ENCODE results near the gene EGLN3. TPM values are rescaled to one million over a fixed set of nuclear protein-coding genes. Genes with fewer than 3 reads are reported as not detected.
"Not testable (repeated sequence)": the region's sequence is repeated elsewhere in the genome, so short reads cannot be mapped to it uniquely, and the experiment has no call there.

EGLN3 gene
- polyA plus RNA-seq, 3 donors = 18.2 to 19.3 (median 18.7) TPM

- DNase-seq (ENCODE audit: extremely low read depth in 1 of 11, low read depth in 9 of 11, low spot score in 4 of 11) = no peak
Observed at GRCh38 chr14:33968722-33969121, 17.8 kb upstream of the EGLN3 start.

DNA sequence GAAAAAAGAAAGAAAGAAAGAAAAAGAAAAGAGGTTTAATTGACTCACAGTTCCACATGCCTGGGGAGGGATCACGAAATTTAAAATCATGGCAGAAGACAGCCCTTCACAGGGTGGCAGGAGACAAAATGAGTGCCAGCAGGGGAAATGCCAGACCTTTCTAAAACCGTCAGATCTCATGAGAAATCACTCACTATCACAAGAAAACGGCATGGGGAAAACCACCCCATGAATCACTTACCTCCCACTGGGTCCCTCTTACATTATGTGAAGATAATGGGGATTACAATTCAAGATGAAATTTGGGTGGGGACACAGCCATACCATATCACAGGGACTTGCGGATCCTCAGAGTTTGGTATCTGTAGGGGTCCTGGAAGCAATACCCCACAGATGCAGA lies 16.3 kb upstream of the EGLN3 start:
- DNase-seq (ENCODE audit: extremely low read depth in 1 of 11, low read depth in 9 of 11, low spot score in 4 of 11) = no peak

DNA sequence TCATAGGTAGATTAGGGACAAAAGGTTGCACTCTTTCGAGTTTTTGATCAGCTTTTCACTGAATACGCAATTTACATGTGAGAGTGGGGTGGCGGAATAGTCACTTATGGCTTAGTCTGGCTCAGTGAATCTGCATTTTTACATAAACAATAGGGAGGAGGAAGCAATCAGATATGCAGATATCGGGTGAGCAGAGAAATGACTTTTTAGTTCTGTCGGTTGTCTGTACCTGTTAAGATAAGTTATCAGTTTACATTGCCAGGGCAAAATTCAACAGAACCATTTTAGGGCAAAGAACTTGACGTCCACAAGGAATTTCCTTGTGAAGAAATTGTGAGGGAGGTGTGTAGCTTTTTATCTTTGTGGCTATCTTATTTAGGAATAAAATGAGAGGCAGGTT lies 15.4 kb upstream of the EGLN3 start:
- no peak for DNase-seq (ENCODE audit: extremely low read depth in 1 of 11, low read depth in 9 of 11, low spot score in 4 of 11)

GRCh38 chr14:33964599-33965317 lies 13.9 kb upstream of the EGLN3 start:
- no peak for DNase-seq (ENCODE audit: extremely low read depth in 1 of 11, low read depth in 9 of 11, low spot score in 4 of 11)

- DNase-seq (ENCODE audit: extremely low read depth in 1 of 11, low read depth in 9 of 11, low spot score in 4 of 11) = no peak
Observed at GRCh38 chr14:33963892-33964291, 13.0 kb upstream of the EGLN3 start.

DNA sequence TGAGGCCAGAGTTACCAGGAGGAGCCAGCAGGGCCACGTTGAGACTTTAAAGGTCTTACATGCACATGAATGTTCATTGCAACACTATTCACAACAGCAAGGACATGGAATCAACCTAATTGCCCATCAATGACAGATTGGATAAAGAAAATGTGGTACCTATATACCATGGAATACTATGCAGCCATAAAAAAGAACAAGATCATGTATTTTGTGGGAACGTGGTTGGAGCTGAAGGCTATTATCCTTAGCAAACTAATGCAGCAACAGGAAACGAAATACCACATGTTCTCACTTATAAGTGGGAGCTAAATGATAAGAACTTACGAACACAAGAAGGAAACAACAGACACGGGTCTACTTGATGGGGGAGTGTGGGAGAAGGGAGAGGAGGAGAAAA lies 11.6 kb upstream of the EGLN3 start:
- not testable (repeated sequence) for DNase-seq (ENCODE audit: extremely low read depth in 1 of 11, low read depth in 9 of 11, low spot score in 4 of 11)

GRCh38 chr14:33962016-33962415 lies 11.1 kb upstream of the EGLN3 start:
- no peak for DNase-seq (ENCODE audit: extremely low read depth in 1 of 11, low read depth in 9 of 11, low spot score in 4 of 11)

DNA sequence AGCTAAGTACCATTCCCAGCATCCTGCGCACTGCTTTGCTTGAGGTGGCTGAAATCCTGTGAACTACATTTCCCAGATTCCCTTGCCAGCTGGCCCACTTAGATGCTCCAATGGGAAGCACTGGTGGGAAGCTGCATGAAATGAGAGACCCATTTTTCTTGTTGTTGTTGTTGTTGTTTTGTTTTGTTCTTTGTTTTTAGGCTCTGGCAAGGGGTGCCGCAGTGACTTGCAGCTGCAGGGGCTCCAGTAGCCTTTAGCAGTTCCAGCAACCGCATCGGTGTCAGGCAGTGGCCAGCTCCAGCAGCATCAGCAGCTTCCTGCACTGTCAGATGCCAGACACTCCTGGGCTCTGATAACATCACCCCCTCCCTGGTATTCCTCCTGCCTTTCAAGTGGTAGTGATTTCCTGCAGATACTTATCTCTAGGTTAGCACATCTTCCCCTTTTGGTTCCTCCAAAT lies 8.8 kb upstream of the EGLN3 start:
- DNase-seq (ENCODE audit: extremely low read depth in 1 of 11, low read depth in 9 of 11, low spot score in 4 of 11) = no peak

DNA sequence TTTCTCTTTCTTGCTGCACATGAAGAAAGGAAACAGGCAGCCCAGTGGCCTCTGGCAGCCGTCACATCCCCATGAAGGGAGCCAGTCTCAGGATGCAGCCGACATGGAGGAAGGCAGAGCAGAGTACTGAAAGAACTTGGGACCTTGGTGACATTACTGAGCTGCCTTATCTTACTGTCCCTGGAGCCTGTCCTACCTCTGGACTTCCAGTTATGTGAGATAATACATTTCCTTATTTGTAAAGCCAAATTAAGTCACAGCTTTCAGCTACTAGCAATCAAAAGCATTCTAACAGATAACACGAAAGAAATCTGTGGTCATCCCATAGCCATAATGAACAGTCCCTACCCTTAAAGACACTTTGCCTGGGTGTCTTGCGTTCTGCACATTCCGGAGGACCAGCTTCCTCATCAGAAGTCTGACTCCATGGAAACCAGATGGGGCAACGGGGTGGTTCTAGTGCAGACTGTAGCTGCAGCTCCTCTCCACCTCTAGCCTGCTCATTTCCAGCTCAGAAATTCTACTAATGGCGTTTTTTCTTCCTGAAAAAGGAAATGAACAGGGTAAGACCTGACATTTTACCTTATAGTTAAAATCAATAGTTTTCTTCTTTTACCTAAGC lies 7.8 kb upstream of the EGLN3 start:
- no peak for DNase-seq (ENCODE audit: extremely low read depth in 1 of 11, low read depth in 9 of 11, low spot score in 4 of 11)

DNA sequence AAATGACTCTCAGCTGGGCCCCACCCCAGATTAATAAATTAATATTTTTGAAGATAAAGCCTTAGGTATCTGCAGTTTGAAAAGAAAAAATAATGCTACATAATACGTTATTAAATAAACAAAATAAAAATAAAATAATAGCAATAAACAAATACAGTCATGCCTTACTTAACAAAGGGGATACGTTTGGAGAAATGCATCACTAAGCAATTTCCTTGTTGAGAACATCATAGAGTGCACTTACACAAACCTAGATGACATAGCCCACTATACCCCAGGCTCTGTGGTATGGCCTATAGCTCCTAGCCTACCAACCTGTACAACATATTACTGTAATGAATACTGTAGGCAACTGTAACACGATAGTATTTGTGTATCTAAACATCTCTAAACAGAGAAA lies 7.1 kb upstream of the EGLN3 start:
- no peak for DNase-seq (ENCODE audit: extremely low read depth in 1 of 11, low read depth in 9 of 11, low spot score in 4 of 11)

GRCh38 chr14:33957299-33957698 lies 6.4 kb upstream of the EGLN3 start:
- no peak for DNase-seq (ENCODE audit: extremely low read depth in 1 of 11, low read depth in 9 of 11, low spot score in 4 of 11)

DNA sequence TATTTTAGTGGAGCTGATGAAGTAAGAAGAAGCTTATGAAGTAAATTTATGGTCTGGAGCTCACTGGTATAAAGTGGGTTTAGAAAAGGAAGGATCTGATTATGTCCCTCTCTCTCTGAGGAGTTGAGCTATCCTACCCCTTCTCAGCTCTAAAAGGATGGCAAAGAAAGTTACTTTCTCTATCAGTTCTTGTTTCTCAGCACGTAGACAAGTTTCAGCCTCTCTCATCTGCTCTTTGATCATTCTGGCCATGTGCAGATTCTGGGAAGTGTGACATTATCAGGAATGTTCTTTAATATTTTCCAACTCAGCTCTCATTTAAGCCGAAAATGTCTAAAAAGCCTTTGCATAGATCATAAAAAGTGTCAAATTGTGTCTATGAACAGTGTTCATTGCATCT lies 5.8 kb upstream of the EGLN3 start:
- DNase-seq (ENCODE audit: extremely low read depth in 1 of 11, low read depth in 9 of 11, low spot score in 4 of 11) = no peak

- DNase-seq (ENCODE audit: extremely low read depth in 1 of 11, low read depth in 9 of 11, low spot score in 4 of 11) = no peak
Observed at GRCh38 chr14:33954016-33954598, 3.2 kb upstream of the EGLN3 start.

DNA sequence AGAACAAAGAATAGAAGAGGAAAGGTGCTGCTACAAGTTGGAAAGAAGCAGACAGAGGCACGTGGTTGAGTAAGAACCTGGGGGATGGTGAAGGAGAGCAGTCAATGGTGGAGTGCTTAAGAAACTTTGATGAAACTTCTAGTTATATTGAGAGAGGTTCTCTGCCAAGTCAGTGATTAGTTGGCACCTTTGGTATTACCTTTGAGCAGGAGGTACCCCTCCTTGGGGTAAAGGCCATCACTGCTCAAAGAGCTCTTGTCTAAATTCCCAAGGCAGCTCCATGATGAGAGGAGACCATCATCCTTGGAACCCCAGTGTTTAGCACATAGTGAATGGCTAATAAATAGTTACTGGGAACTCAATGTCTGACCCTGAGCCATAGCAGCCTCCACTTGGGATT lies 1.7 kb upstream of the EGLN3 start:
- DNase-seq (ENCODE audit: extremely low read depth in 1 of 11, low read depth in 9 of 11, low spot score in 4 of 11) = no peak

DNA sequence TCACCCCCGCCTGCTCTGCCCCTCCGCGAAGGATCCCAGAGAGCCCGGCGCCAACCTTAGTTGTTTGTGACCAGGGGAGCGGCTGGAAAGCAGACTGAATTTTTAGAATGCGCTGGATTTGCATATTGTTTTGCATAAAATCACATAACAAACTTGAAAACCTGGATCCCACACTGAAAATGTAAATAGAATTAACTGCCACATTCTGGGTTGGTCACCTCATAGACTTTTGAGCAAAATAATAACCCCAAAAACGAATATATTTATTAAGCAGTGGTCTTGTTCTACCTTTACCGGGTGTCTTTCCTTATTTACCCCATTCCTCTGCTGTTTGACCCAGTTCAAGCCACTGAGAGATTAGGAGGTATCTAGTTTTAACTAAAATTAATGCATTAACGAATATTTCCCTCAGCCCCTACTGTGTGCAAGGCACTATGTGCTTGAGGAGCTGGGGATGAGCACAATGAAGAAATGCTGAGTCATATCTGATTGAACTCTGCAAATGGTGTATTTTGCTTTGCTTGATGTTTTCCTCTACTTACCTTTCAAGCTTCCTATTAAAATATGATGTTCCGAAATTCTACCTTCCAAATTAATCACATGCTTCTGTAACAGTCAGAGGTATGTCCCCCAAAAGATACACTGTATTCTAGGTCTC lies 438 bp upstream of the EGLN3 start:
- DNase-seq (ENCODE audit: extremely low read depth in 1 of 11, low read depth in 9 of 11, low spot score in 4 of 11) = no peak

- no peak for DNase-seq (ENCODE audit: extremely low read depth in 1 of 11, low read depth in 9 of 11, low spot score in 4 of 11)
Observed at GRCh38 chr14:33949411-33949893, 1.4 kb downstream of the EGLN3 start.

DNA sequence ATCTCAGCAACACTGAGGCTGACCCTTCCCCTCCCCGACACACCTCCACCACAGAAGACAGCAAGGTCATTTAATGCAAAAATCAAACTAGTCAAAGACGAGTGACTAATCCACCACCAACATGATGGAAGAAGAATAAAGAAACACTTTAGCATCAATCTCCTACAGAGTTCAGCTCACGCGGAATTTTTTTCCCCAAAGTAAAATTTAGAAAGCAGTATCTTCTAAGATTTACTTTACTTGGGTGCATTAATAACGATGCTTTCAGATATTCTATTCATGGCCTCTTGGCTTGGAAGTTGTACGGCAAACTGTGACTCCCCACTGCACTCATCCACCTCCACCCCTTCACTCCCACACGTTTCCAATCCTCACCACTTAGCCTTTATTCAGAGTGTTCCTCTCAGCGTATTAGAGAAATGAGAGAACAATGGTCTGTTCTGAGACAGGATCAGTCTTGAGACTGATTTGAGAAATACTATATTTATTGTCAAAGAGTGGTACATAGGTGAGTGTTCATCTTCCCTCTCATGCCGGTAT lies 1.9 kb downstream of the EGLN3 start:
- no peak for DNase-seq (ENCODE audit: extremely low read depth in 1 of 11, low read depth in 9 of 11, low spot score in 4 of 11)

DNA sequence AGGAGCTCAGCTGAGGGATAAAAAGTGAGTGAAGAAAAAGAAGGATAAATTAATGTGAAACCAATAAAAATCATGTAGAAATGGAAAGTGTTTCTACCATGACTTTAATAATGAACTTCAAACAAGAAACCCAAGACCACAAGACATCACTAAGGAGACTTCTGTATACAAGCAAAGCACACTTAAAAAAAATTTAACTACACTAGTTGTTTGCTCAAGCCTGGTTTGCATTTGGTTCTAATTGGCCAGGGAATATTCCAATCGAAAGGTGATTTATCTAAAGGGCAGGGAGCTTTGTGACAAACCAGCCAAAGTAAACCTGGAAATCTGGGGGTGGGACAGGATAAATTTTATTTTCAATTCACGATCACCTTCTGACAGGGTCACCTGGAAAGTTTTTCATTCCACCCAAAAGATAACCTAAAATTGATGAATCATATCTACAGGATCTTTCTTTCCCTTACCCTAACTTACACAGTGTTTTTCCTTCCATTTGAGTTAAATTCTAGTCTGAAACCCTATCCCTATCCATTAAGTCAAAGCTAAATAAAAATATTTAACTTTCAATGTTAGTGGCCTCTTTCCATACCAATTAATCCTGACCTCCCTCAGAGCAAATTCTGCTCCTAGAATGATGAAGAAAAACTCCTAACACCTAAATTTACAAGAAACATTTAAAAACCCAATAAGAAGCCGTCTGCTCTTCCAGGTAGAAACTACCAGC lies 2.6 kb downstream of the EGLN3 start:
- no peak for DNase-seq (ENCODE audit: extremely low read depth in 1 of 11, low read depth in 9 of 11, low spot score in 4 of 11)
